ENCODE data around the gene DNTTIP2.
"Not testable (repeated sequence)": the region's sequence is repeated elsewhere in the genome, so short reads cannot be mapped to it uniquely, and the experiment has no call there.

Gene DNTTIP2

GRCh38 chr1:93841771-93842170, 37.2 kb downstream of the DNTTIP2 start:
- DNase-seq: no peak

- DNase-seq: no peak
These were observed 38.0 kb downstream of the DNTTIP2 start for GRCh38 chr1:93840956-93841482.

DNA sequence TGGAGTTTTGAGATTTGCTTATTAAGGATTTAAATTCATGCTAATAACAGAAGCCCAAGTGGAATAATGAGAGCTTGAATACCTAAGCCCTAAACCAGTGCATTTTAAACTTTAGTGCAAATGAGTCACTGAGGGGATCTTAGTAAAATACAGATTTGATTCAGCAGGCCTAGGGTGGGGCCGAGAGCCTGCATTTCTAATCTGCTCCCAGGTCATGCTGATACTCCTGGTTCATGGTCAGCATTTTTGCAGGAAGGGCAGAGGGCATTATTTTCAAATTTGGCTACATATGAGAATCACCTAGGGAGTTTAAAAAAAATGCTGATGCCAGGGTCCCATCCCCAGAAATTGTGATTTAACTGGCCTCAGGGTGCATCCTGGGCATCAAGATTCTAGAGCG, 39.3 kb downstream of the DNTTIP2 start:
- no peak for DNase-seq

DNA sequence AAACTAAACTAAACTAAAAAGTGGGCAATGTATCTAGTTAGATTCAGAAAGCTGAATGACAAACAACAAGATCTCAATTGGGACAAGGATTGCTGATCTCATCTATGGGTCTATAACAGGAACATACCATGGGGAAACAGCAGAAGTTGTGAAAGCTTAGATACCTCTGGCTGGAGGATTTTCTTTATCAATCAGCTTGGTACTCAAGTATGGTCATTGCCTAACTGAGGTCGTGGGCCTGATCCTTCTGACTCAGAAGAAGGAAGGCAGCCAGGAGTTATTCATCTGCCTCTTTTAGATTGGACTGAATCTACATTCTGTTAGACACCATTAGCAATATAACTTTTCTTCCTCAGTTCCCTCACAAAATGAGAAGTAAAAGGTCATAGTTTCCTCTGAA, 39.7 kb downstream of the DNTTIP2 start:
- no peak for DNase-seq

- DNase-seq: no peak
These were observed 41.0 kb downstream of the DNTTIP2 start for GRCh38 chr1:93837961-93838360.

DNA sequence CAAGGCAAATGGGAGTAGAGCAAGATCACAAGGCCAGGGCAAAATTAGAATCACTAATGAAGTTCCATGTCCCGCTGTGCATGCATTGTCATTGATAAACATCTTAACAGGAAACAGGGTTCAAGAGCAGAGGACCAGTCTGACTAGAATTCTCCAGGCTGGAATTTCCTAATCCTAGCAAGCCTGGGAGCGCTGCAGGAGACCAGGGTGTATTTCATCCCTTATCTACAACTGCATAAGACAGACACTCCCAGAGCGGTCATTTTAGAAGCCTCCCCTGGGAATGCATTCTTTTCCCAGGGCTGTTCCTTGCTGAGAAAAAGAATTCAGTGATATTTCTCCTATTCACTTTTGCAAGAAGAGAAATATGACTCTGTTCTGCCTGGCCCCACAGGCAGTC, 45.7 kb downstream of the DNTTIP2 start:
- not testable (repeated sequence) for DNase-seq

DNA sequence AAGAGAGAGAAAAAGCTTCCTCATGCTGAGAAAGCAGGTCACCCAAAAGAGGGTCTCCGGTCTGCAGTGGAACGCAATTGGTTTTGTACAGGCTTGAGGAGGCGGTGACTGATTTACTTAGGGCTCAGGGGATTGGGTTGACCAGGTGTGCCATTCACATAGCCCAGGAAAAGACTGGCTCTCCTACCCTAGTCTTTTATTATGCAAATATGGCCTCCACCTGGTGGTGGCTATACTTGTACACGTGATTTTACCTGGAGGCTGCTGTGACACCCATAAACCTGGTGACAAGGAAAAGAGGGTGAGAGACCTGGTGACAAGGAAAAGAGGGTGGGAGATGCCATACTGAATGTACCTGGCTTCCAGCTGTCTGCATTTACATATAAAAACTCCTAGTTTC, 49.9 kb downstream of the DNTTIP2 start:
- no peak for DNase-seq

DNA sequence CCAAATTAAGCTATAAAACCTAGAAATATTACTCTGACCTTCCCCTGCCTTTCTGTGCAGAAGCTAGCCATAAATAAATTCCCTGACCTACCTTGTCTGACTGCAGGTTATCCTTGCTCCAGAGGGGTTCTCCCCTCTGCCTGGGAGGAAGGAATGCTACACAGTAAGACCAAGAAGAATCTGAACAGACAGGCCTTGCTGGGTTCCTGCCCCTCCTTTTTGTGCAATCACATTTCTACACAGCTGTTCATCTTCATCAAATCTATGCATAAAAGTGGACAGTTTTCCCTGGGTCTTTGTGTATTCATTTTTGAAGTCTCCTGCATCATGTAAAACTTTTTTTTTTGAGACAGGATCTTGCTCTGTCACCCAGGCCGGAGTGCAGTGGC, 50.6 kb downstream of the DNTTIP2 start:
- no peak for DNase-seq

DNA sequence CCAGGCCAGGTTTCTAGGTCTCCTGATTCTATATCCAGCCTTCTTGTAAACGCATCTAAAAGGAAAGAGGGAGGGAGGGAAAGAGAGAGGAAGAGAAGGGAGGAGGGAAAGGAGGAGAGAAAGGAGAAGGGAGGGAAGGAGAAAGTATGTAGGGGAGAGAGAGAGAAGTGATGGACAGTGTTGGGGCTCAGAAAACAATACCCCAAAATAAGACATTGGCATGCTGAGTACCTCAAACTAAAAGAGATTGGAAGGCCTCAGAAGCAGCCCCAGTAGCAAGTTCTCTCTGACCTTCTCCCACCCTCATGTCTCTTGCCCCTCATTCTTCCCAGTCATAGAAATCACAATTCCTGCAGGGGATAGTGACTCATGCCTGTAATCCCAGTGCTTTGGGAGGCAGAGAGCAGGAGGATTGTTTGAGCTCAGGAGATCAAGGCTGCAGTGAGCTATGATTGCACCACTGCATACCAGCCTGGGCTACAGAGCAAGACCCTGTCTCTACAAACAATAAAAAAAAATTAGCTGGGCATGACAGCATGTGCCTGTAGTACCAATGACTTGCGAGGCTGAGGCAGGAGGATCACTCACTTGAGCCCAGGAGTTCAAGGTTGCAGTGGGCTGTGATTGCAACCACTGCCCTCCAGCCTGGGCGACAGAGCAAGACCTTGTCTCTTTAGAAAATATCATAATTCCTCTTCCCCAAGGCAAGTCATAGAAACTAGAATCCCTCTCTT, 51.2 kb downstream of the DNTTIP2 start:
- DNase-seq: no peak

DNA sequence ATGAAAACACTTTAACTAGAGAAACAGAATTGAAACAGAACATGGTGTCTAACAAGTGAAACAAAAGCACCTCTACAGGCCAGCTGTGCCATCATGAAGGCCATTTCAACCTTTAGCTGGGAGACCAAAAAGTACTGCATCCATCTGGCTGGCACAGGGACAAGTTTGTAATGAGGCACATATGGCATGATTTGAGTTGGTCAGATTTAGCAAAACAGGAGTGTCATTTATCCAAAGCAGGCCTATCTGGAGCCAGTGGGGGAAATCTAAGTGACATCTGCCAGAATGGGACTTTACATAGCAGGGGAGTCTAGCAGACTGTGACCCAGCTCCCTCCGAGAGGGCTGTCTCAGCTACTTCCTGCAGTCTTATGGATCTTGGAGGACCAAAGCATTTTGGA, 51.9 kb downstream of the DNTTIP2 start:
- no peak for DNase-seq

GRCh38 chr1:93824834-93825233, 54.2 kb downstream of the DNTTIP2 start:
- no peak for DNase-seq

DNA sequence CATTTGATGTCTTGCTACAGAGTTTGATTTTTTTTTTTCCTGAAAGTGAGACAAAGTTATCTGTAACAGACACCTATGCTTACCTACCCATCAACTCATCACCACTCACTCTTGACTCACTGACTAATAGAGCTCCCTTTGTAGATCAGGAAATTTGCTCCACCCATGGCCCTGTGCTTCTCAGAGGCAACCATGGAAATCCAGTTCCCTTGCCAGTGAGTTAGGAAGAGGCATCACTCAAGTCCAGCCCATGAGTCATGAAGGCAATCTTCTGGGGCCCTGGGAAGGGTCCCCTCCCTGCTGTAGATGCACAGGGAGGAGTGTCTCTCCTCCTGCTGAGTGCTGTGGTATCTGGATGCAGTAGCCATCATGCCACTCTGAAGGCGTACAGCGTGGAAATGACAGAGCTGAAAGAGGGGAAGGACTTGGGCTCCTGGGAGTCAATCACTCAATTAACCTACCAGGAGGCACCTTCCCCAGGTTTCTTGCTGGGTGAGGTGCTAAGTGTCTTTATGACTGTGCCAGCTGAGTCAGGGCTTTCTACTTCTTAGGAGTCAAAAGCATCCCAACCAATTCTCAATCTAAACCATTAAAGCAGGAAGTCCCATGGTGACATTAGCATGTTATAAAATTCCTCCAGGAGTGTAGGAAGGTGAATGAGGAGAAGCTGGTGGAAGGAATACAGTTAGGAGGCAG, 56.1 kb downstream of the DNTTIP2 start:
- no peak for DNase-seq

DNA sequence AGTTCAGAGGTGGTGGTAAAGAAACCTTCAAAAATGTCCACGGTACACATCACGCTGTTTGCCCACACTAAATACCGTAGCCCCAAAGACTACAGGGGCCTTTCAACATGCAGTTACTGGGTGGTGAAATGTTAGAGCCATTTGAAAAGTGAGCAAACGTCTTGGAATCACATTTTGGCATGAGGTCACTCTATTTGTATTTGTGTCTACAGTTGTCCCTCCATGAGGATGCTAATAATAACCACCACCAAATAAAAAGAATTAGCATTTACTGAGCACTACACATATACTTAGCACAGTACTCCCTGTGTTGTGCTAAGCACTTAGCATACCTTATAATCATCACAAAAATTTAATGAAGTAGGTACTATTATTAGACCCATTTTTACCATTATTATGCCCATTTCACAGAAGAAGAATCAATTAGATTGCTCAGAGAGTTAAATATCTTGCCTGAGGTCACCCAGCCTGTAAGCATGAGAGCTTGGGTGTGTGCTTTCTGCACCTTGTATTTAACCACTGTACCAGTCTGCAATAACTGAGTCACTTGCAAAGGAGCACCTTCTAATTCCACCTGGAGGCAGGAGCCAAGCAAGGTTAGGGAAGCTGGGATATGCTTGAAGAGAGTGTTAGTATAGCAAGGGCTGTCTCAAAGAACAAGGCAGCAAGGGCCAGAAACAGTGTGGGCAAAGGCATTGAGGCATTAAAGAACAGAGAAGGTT, 57.4 kb downstream of the DNTTIP2 start:
- no peak for DNase-seq

DNA sequence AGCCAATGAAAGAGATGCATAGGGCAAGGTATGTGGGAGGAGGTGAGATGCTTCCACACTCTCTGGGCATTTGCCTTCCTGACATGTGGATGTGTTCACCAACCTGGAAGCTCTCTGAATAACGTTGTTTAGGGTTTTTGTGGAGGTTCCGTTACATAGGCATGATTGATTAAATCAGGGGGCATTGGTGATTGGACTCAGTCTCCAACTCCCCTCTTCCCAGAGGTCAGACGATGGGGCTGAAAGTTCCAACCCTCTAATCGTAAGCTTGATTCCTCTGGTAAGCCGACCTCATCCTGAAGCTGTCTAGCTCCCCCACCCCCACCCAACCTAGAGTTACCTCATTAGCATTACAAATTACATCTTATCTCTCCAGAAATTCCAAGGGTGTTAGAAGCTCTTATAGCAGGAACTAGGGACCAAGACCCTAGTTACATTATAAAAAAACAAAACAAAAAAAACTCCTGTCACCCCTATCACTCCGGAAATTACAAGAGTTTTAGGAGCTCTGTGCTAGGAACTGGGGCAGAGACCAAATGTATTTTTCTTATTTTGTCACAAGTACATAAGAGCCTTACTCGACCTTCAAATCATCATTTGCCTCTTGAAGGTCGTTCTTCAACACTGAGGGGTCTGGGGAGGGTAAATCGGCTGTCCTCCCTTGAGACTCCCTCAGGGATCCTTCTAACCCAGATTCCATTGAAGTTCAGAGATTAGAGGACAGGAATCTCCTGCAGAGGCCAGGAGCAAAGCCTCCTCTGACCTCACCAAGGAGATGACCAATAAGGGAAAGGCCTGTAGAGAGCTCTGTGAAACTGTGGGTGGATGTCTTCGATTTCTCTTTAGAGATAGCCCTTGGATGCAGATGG, 58.2 kb downstream of the DNTTIP2 start:
- no peak for DNase-seq

DNA sequence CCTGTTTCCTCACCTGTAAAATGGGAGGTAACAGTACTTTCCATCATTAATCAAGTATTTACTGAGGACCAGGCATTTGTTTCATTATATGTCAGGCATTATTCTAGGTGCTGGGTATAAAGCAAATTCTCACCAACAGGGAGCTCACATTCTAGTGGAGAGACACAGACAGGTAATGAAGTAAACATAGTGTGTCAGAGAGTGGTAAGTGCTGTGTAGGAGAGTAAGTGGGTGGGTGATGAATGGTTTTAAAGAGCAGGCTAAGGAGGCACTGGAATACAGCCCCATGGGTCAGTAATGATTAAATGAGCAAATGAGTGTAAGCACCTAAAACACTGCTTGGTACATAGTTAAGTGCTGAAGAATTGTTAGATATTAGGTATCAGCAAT, 60.4 kb downstream of the DNTTIP2 start:
- no peak for DNase-seq

- no peak for DNase-seq
These were observed 61.0 kb downstream of the DNTTIP2 start for GRCh38 chr1:93817819-93818569.

DNA sequence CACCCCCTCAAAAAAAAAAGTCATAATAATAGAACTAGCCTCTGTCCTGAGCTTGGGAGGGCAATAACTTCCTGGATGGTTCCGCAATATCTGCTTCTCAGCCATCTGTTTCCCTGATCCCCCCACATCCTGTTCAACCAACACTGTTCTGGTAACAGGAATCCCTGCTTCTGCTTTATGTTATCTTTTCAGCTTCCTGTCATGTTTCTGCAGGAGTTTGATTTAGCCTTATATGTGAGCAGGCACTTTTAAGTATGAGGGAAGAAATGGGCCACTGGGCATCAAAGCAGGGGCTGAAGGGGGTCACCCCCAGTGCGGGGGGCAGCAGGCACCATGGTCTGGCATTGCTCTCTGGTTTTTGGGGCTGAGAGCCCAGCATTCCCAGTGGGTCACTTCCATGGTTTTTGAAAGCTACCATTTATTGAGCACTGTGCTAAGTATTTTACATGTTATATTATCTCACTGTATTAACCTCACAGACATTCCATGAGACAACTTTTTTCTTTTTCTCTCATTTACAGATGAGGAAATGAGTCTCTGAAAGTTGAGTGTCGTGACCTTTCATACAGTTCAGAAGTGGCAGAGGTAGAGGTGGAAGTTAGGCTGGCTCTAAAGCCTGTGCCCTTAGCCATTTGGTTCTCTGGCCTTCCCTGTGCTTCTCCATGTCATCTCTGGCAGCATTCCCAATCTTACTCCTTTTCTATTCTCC, 61.9 kb downstream of the DNTTIP2 start:
- peak in 1 of 2 donors; percentile 6 for DNase-seq
